Right lobe of liver (tissue), 6 donors: ENCODE results near the gene PCNT. TPM values are rescaled to one million over a fixed set of nuclear protein-coding genes. Genes with fewer than 3 reads are reported as not detected.

Source experiments
- ATAC-seq, 4 donors: fragments of 200-7000 bp; cut with Tn5 transposase; one replicate each; pipeline ENCODE4 v1.9.1; 2020; ENCODE audit warnings: mild to moderate bottlenecking in 4 of 4, moderate library complexity in 4 of 4
- DNase-seq, 3 donors: peaks; one replicate each; pipeline ENCODE4 v3.0.0-alpha.2; 2020
- H3K27ac ChIP-seq, 3 donors: fragments of 200-600 bp; one replicate each; pipeline ENCODE4 v1.8.0; 2022
- H3K27me3 ChIP-seq, 2 donors: fragments of 200-600 bp; one replicate each; pipeline ENCODE4 v1.8.0; 2022
- H3K36me3 ChIP-seq, 4 donors: fragments of 200-600 bp; sonication (generic) in 1 of 4; one replicate each; pipeline versions ENCODE4 v1.5.1 to v1.8.0; 2017 to 2022; ENCODE audit warnings: control low read depth in 1 of 4
- H3K4me1 ChIP-seq, 4 donors: fragments of 200-600 bp; sonication (generic) in 1 of 4; one replicate each; pipeline versions ENCODE4 v1.5.1 to v1.8.0; 2017 to 2022; ENCODE audit warnings: control low read depth in 1 of 4
- H3K4me3 ChIP-seq, 3 donors: fragments of 200-600 bp; one replicate each; pipeline ENCODE4 v1.8.0; 2022
- H3K9me3 ChIP-seq, 4 donors: fragments of 200-600 bp; sonication (generic) in 1 of 4; one replicate each; pipeline versions ENCODE4 v1.5.1 to v1.8.0; 2017 to 2022; ENCODE audit warnings: control low read depth in 1 of 4
- POLR2A ChIP-seq: fragments of 450-650 bp; IDR thresholded peaks from one replicate; pipeline ENCODE4 v1.6.1; 2017; ENCODE audit warnings: antibody characterized with exemption, mild to moderate bottlenecking
- WGBS: methylation state at CpG from one replicate; pipeline ENCODE4 v1.1.6; 2018; ENCODE audit warnings: low coverage, low lambda C conversion rate; ENCODE audit not compliant: insufficient coverage; ENCODE audit errors: missing lambda C conversion rate; 5-methylcytosine and 5-hydroxymethylcytosine counted together
- intact Hi-C, 2 donors: fragments of 100-400 bp; cut with DNase I; formaldehyde crosslinking; loops; one replicate each; pipeline versions ENCODE4 v1.11.2 to v1.14.1; 2022
- total RNA-seq, 6 experiments: library from RNA; depleted of rRNA in 2 of 6; stranded (reverse); fragments of >200 nt in 2 of 6; fragmentation: NEBNext Ultra II Directional in 3 of 6; extraction: Animal tissue kit (Norgen Biotek cat#: 25700) in 3 of 6; gene quantifications; one replicate each; pipeline versions ENCODE4 v1.1.0 to v1.2.4, GENCODE V29; 2016 to 2023
- TF ChIP-seq, protein P1 (sequence below), 4 donors: fragments of 200-600 bp in 3 of 4; fragments of 450-650 bp in 1 of 4; IDR thresholded peaks; one replicate each; pipeline versions ENCODE4 v1.5.1 to v1.8.0; 2016 to 2022; ENCODE audit warnings: antibody characterized with exemption in 4 of 4, mild to moderate bottlenecking in 2 of 4
- donor health status: DM: no; HTN: yes; CAD: no.
- donor health status: DM: no; HTN: no; CAD: no.
- donor health status: DM: no; HTN: no; CAD: no.
- donor health status: DM: no; HTN: yes; CAD: no.
- donor health status: DM: no; HTN: yes; CAD: no.

The PCNT gene
- total RNA-seq, 6 experiments from 2014 or later, result 9.9 to 18.2 (median 14.1) TPM

- ATAC-seq (peak; percentile 88 to 94 (median 92)), DNase-seq (peak; percentile 75 to 79 (median 76))
- no peak overlapping the region for H3K4me3 ChIP-seq
Observed at GRCh38 chr21:46295996-46296752, 27.8 kb upstream of the PCNT start.

GRCh38 chr21:46297338-46298271 lies 26.4 kb upstream of the PCNT start:
- H3K4me1 ChIP-seq, result peaks cover 0 to 4% (median 0%) of the 10 kb centered on the region in 4 donors
- DNase-seq, result peak in 1 of 3 donors; percentile 39
- TF ChIP-seq, protein P1, sequence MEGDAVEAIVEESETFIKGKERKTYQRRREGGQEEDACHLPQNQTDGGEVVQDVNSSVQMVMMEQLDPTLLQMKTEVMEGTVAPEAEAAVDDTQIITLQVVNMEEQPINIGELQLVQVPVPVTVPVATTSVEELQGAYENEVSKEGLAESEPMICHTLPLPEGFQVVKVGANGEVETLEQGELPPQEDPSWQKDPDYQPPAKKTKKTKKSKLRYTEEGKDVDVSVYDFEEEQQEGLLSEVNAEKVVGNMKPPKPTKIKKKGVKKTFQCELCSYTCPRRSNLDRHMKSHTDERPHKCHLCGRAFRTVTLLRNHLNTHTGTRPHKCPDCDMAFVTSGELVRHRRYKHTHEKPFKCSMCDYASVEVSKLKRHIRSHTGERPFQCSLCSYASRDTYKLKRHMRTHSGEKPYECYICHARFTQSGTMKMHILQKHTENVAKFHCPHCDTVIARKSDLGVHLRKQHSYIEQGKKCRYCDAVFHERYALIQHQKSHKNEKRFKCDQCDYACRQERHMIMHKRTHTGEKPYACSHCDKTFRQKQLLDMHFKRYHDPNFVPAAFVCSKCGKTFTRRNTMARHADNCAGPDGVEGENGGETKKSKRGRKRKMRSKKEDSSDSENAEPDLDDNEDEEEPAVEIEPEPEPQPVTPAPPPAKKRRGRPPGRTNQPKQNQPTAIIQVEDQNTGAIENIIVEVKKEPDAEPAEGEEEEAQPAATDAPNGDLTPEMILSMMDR (IDR thresholded peaks at IDR 0.05), result no peak
- TF ChIP-seq POLR2A, result no peak
- H3K36me3 ChIP-seq, result no peaks in the 10 kb centered on the region
- peak; percentile 44 to 65 (median 52) for ATAC-seq
- peak overlapping the region in 1 of 3 donors; percentile 14 for H3K27ac ChIP-seq
- H3K4me3 ChIP-seq, result peak overlapping the region; percentile 20 to 38 (median 27)
- WGBS, result 7% methylated on average over 36 of the region's 84 CpGs
- no peaks in the 10 kb centered on the region for H3K9me3 ChIP-seq
- intact Hi-C loops, result no loop called here
- H3K27me3 ChIP-seq, result no peaks in the 10 kb centered on the region

More at GRCh38 chr21:46295996-46296752, 27.8 kb upstream of the PCNT start:
- Histone ChIP-seq H3K4me1 (peaks cover 0 to 4% (median 0%) of the 10 kb centered on the region in 4 donors), H3K9me3 (no peaks in the 10 kb centered on the region), H3K36me3 (no peaks in the 10 kb centered on the region), H3K27ac (no peak overlapping the region), H3K27me3 (no peaks in the 10 kb centered on the region)
- intact Hi-C loops, result no loop called here
- no peak for TF ChIP-seq POLR2A
- 66% methylated on average over 8 of the region's 29 CpGs for WGBS

DNA sequence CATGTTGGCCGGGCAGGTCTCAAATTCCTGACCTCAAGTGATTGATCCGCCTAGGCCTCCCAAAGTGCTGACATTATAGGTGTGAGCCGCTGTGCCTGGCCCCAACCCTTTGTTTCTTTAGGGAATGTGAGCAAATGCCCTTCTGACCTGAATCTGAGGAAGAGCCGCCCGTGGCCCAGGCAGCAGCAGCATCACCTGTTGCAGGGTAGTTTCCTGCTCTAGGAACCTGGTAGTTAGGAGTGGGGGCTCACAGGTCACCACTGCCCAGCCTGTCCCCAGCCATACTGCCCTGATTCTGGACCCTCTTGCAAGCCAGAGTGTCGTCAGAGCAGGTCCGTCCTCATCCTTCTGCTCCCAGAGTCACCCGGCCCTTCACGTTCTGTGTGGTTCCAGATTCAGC lies 24.8 kb upstream of the PCNT start:
- Histone ChIP-seq H3K36me3 (no peaks in the 10 kb centered on the region), H3K4me3 (no peak overlapping the region), H3K9me3 (no peaks in the 10 kb centered on the region), H3K27me3 (no peaks in the 10 kb centered on the region), H3K27ac (no peak overlapping the region), H3K4me1 (peaks cover 0 to 4% (median 0%) of the 10 kb centered on the region in 4 donors)
- intact Hi-C loops, result no loop called here
- no peak for TF ChIP-seq POLR2A
- TF ChIP-seq, protein P1 (IDR thresholded peaks at IDR 0.05), result no peak
- DNase-seq (no peak), ATAC-seq (no peak)
- WGBS, result 80% methylated on average over 7 of the region's 9 CpGs

DNA sequence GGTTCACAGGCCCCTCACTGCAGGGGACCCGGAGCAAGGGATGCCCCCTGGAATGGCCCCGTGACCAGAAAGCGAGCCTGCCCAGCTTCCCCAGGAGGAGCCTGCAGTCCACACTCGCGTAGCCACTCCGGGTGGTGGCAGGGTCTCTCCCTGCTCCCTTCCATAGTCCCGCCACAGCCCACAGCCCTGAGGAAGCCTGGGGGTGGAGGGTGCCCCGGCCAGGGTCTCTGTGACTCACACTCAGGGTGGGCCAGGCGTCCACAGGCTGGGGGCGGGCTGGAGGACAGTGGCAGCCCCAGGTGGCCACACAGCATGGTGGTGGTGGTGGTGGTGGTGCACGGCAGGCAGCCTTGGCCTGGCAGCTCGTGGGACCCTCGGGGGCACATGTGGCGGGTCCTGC lies 22.2 kb upstream of the PCNT start:
- TF ChIP-seq, protein P1 (IDR thresholded peaks at IDR 0.05), result no peak
- intact Hi-C loops, result no loop called here
- DNase-seq (no peak), ATAC-seq (no peak)
- Histone ChIP-seq H3K27me3 (no peaks in the 10 kb centered on the region), H3K27ac (no peak overlapping the region), H3K36me3 (no peaks in the 10 kb centered on the region), H3K4me1 (peaks cover 0 to 4% (median 0%) of the 10 kb centered on the region in 4 donors), H3K9me3 (no peaks in the 10 kb centered on the region), H3K4me3 (no peak overlapping the region)
- WGBS, result no CpG with 5 or more reads among the region's 14 CpGs
